NT2/D1 (cell line): ENCODE measurements around the gene ETV3.

Experiments used
- SUZ12 ChIP-seq: IDR thresholded peaks from 2 replicates; pipeline ENCODE4 v1.6.1; 2011; ENCODE audit not compliant: insufficient read length, insufficient read depth; ENCODE audit errors: extremely low read depth
- YY1 ChIP-seq: IDR thresholded peaks from 2 replicates; pipeline ENCODE4 v1.6.1; 2011; ENCODE audit not compliant: insufficient read length, insufficient read depth
- ZNF274 ChIP-seq: IDR thresholded peaks from 2 replicates; pipeline ENCODE4 v1.6.1; 2011; ENCODE audit warnings: mild to moderate bottlenecking, low read depth, low read length

DNA sequence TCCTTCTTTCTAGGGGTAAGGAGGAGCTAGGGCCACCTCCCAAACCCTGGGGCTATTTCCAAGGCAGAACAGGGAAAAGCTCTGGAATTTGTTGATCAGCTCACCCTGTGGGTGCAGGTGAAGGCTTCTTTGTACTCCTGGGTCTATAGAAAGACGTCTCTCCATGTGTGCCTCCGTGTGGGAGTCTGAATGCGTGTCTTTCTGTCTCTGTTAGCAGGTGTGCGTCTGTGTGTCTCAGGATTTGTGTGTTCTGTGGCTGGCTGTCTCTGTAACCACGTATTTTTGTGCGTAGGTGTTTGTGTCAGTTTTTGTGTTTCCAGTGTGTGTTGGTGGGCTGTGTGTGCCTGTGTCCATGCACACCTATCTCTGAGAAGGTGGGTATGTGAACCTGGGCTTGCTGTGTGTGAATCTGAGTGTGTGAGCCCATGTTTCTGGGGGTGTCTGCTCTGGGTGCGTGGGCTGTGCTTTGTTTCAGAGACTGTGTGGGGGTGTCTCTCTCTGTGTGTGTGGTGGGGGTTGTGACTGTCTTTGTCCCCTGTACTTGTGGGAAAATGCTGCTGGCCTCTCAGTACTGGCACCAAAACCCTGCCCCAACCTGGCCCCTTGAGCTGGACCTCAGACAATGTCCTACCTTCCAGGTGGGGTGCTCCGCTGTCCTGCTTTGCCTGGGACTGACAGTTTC lies 25.9 kb downstream of the ETV3 start:
- TF ChIP-seq YY1: no peak
- TF ChIP-seq ZNF274: no peak
- TF ChIP-seq SUZ12: no peak
